A673 (cell line): Measurements from ENCODE around the gene NR2F1. TPM values are rescaled to one million over a fixed set of nuclear protein-coding genes. Genes with fewer than 3 reads are reported as not detected.

Source experiments
- BruUV-seq: library from RNA; stranded (reverse); fragments of 400-500 nt; replicated peaks from 2 replicates; lab custom pipeline; 2021; lab: Mats Ljungman, UMichigan
- CTCF ChIA-PET: fragments of 300-600 bp; sonication (Branson Sonifier 250); formaldehyde crosslinking; loops from one replicate; lab custom pipeline; 2022; ENCODE audit warnings: antibody characterized with exemption; lab: Charles Lee
- POLR2A ChIA-PET: fragments of 300-600 bp; sonication (Branson Sonifier 250); formaldehyde crosslinking; loops from one replicate; lab custom pipeline; 2022; ENCODE audit warnings: antibody characterized with exemption; ENCODE audit not compliant: low non-redundant PET; lab: Charles Lee
- DNase-seq: peaks from one replicate; pipeline ENCODE4 v3.0.0-alpha.2; 2015; ENCODE audit warnings: low spot score
- H3K27ac ChIP-seq: fragments of 200-600 bp; sonication (generic); 2 replicates; pipeline ENCODE4 v1.5.1; 2016; ENCODE audit warnings: mixed run types, low read depth, mild to moderate bottlenecking, mixed read lengths, antibody characterized with exemption, low read length; ENCODE audit not compliant: poor library complexity, severe bottlenecking
- H3K27me3 ChIP-seq: fragments of 200-600 bp; sonication (generic); replicated peaks from 2 replicates; pipeline ENCODE4 v1.6.1; 2017; ENCODE audit warnings: mixed run types, low read depth, mild to moderate bottlenecking, mixed read lengths, antibody characterized with exemption, low read length; ENCODE audit not compliant: insufficient read depth, poor library complexity
- H3K36me3 ChIP-seq: fragments of 200-600 bp; sonication (generic); 2 replicates; pipeline ENCODE4 v1.6.1; 2016; ENCODE audit warnings: mixed run types, mild to moderate bottlenecking, mixed read lengths, antibody characterized with exemption, low read length; ENCODE audit not compliant: insufficient read depth, poor library complexity, severe bottlenecking
- H3K4me1 ChIP-seq: fragments of 200-600 bp; sonication (generic); 2 replicates; pipeline ENCODE4 v1.6.1; 2017; ENCODE audit warnings: mixed run types, mild to moderate bottlenecking, mixed read lengths, antibody characterized with exemption, low read length; ENCODE audit not compliant: insufficient read depth, poor library complexity, severe bottlenecking
- H3K4me3 ChIP-seq: fragments of 200-600 bp; sonication (generic); 2 replicates; pipeline ENCODE4 v1.5.1; 2016; ENCODE audit warnings: low read depth, mixed run types, mild to moderate bottlenecking, mixed read lengths, low read length; ENCODE audit not compliant: poor library complexity, severe bottlenecking
- H3K9me3 ChIP-seq: fragments of 200-600 bp; sonication (generic); 2 replicates; pipeline ENCODE4 v1.6.1; 2016; ENCODE audit warnings: mixed run types, low read depth, mild to moderate bottlenecking, mixed read lengths, antibody characterized with exemption, low read length; ENCODE audit not compliant: poor library complexity, severe bottlenecking
- EZH2 ChIP-seq: fragments of 200-600 bp; sonication (generic); IDR thresholded peaks from 2 replicates; pipeline ENCODE4 v1.6.1; 2017; ENCODE audit warnings: borderline replicate concordance, low read depth, mild to moderate bottlenecking, mixed read lengths, antibody characterized with exemption, low read length; ENCODE audit not compliant: poor library complexity, severe bottlenecking
- intact Hi-C: fragments of 100-400 bp; cut with micrococcal nuclease; formaldehyde crosslinking; loops from one replicate; pipeline ENCODE4 v1.10.0; 2022; ENCODE audit not compliant: unreplicated experiment
- total RNA-seq: library from RNA; stranded (reverse); gene quantifications from 2 replicates; pipeline ENCODE4 v1.2.3, GENCODE V29; 2021
- TF ChIP-seq, protein P1 (sequence below): fragments of 300-800, 200-600 bp; sonication (generic); conservative IDR thresholded peaks from 2 replicates; pipeline ENCODE4 v1.5.1; 2017; ENCODE audit warnings: low read depth, mild to moderate bottlenecking, antibody characterized with exemption, low read length, moderate library complexity, mixed read lengths

NR2F1 gene
- total RNA-seq, 1 experiment from 2014 or later: 3.0 TPM

DNA sequence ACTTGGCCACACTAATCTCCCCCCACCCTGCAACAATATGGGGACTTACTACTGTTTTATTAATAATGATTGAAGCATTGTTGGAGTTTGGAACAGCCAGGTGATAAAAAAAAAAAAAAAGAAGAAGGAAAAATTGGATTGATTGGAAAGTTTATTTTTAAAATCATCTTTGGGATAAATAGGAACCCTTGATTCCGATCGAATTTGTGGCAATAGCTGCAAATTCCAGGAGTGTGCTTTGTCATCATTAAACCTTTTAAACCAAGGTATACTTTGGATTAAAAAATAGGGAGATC lies 907 bp upstream of the NR2F1 start:
- intact Hi-C loops: loop anchor here (2.0 to 10.0 kb wide), 3 partner anchors 333 to 1937 kb away; no protein-coding TSS in a partner anchor
- BruUV-seq: no TSS peak
- CTCF ChIA-PET: no interaction called here
- POLR2A ChIA-PET: no interaction called here
- no peak for TF ChIP-seq EZH2
- TF ChIP-seq, protein P1, sequence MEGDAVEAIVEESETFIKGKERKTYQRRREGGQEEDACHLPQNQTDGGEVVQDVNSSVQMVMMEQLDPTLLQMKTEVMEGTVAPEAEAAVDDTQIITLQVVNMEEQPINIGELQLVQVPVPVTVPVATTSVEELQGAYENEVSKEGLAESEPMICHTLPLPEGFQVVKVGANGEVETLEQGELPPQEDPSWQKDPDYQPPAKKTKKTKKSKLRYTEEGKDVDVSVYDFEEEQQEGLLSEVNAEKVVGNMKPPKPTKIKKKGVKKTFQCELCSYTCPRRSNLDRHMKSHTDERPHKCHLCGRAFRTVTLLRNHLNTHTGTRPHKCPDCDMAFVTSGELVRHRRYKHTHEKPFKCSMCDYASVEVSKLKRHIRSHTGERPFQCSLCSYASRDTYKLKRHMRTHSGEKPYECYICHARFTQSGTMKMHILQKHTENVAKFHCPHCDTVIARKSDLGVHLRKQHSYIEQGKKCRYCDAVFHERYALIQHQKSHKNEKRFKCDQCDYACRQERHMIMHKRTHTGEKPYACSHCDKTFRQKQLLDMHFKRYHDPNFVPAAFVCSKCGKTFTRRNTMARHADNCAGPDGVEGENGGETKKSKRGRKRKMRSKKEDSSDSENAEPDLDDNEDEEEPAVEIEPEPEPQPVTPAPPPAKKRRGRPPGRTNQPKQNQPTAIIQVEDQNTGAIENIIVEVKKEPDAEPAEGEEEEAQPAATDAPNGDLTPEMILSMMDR: no peak
- Histone ChIP-seq H3K27ac (peak overlapping the region; percentile 26), H3K4me3 (peak overlapping the region; percentile 57), H3K36me3 (no peaks in the 10 kb centered on the region), H3K27me3 (peaks cover 10% of the 10 kb centered on the region), H3K9me3 (no peaks in the 10 kb centered on the region), H3K4me1 (peaks cover 13% of the 10 kb centered on the region)
- no peak for DNase-seq

DNA sequence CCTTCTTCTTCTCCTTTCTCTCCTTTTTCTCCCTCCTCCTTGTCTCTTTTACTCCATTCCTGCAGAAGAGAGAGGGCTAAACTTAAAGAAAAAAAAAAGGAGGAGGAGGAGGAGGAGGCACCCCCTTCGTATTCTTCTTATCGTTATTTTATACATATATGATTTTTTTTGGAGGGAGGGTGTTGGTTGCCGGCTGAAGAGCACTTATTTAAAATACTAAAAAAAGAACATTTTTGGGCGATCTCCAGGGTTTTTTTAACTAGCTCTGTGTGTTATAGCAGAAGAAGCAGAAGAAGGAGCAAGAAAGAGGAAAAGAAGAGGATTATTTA lies 381 bp downstream of the NR2F1 start:
- H3K27me3 ChIP-seq: peaks cover 10% of the 10 kb centered on the region
- ChIA-PET POLR2A (no interaction called here), CTCF (no interaction called here)
- DNase-seq: peak; percentile 9
- peaks cover 13% of the 10 kb centered on the region for H3K4me1 ChIP-seq
- no peaks in the 10 kb centered on the region for H3K9me3 ChIP-seq
- intact Hi-C loops: loop anchor here (2.0 to 10.0 kb wide), 3 partner anchors 331 to 1939 kb away; no protein-coding TSS in a partner anchor
- no TSS peak for BruUV-seq
- no peaks in the 10 kb centered on the region for H3K36me3 ChIP-seq
- no peak overlapping the region for H3K27ac ChIP-seq
- no peak for TF ChIP-seq EZH2
- TF ChIP-seq, protein P1: no peak
- peak overlapping the region; percentile 57 for H3K4me3 ChIP-seq

DNA sequence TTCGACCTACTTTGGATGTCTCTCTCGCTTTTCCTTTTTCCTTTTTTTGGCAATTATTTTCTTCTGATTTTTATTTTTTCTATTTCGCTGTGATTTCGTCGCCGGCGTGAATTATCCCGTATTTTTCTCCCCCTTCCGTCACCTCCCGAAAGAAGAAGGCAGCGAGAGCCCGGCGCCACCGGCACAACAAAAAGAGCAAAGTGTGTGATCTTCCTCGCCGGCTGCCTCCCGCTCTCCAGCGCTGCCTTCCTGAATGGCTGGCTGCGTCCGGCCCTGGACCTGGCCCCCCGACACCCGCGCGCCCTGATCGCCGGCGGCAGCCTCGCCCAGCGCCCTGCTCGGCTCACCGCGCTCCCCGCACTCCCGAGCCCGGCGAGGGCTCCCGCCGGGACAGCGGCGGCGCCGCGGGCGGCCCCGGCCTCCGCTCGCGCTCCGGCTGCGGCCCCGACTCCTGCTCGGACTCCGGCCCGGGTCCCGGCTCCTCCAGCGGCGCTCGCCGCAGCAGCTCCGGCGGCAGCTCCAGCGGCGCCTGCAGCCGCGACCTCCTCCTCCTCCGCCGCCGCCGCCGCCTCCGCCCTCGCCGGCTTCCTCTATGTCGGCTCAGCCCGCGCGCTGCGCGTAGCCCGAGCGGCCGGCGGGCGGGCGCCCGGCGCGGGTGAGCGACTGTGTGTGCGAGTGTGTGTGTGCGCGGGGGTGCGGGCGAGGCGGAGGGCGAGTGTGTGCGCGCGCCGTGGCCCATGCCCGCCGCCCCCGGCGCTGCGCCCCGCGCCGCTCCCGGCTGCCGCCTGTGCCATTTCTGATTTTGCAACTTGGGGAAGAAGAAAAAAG lies 960 bp downstream of the NR2F1 start:
- no peaks in the 10 kb centered on the region for H3K36me3 ChIP-seq
- no TSS peak for BruUV-seq
- ChIA-PET POLR2A (interaction anchor here (0.7 kb wide), 1 partner anchor 199 kb away, joined by 3 read pairs; no protein-coding TSS in a partner anchor), CTCF (interaction anchor here (0.6 kb wide), 1 partner anchor 1015 kb away, joined by 5 read pairs; no protein-coding TSS in a partner anchor)
- H3K27ac ChIP-seq: no peak overlapping the region
- DNase-seq: peak; percentile 65
- H3K9me3 ChIP-seq: no peaks in the 10 kb centered on the region
- H3K4me3 ChIP-seq: peak overlapping the region; percentile 57
- peaks cover 12% of the 10 kb centered on the region for H3K4me1 ChIP-seq
- intact Hi-C loops: loop anchor here (2.0 to 10.0 kb wide), 3 partner anchors 331 to 1939 kb away; no protein-coding TSS in a partner anchor
- H3K27me3 ChIP-seq: peaks cover 10% of the 10 kb centered on the region
- no peak for TF ChIP-seq EZH2
- TF ChIP-seq, protein P1: no peak
